GM19372 (cell line): ENCODE data around the gene KCNQ2.

Experiments used
- ATAC-seq: cut with Tn5 transposase; IDR thresholded peaks from one replicate; pipeline ENCODE4 v1.9.1; 2021; ENCODE audit warnings: mild to moderate bottlenecking, low read depth, moderate library complexity; ENCODE audit not compliant: unreplicated experiment

Gene KCNQ2

DNA sequence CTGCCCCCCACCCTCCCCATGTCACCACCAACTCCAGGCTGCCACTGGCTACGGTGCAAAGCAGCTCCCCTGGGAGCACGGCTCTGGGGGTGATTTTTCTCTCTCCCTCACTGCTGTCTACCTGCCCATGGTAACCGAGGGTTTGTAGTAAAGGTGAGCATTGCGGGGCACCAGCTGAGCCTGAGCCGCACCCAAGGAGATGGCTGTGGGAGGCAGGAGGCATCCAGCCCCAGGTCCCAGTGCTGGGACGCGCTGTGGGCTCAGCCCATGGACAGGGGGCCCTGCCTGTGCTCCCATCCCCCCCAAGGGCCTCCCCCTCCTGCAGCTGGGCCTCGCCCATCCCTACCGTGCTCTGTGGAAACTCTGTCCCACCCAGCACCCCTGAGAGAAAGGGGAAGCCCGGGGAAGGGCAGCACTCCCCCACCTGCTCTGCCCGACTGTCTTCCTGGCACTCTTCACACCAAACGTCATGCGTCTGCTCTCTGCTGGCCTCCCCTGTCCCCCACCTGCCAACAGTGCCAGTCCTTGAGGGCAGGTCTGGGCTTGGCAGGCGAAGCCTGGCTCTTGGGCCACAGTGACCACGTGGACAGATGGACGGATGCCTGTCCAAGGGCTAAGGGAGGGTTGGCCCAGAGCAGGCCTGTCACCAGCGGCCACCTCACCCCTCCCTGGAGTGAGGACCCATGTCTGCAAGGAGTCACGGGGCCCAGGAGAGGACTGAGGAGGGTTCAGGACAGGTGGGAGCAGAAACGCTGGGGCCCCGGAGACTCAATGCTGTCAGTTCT lies 107.5 kb downstream of the KCNQ2 start:
- ATAC-seq, result no peak

DNA sequence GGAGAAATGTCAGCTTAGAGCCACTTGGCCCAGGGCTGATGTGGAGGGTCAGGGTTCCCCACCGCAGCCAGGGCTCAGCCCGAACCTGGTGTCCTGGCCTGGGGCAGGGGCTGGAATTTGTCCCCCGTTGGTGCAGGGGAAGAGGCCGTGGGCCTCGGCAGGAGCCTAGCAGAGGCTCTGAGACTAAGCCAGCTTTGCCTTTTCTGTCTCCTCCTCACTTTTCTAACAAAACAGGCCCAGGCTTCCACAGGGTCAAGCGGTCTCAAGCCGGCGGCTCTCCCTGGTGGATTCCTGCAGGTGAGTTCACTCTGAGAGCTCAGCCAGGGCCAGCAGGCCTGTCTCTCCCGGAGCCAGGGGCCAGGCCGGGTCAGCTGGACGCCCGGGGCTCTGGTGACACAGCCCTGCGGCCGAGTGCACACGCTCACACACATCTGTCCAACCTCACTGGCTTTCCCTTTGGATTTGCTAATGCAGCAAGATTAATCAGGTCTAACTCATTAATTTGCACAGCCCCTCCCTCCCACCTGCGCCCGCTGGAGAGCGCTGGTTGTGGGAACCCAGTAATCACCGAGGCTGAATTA lies 108.4 kb downstream of the KCNQ2 start:
- no peak for ATAC-seq

- no peak for ATAC-seq
Observed at GRCh38 chr20:63363013-63363957, 109.2 kb downstream of the KCNQ2 start.

- no peak for ATAC-seq
Observed at GRCh38 chr20:63362436-63363009, 109.9 kb downstream of the KCNQ2 start.

- no peak for ATAC-seq
Observed at GRCh38 chr20:63361519-63362435, 110.7 kb downstream of the KCNQ2 start.

DNA sequence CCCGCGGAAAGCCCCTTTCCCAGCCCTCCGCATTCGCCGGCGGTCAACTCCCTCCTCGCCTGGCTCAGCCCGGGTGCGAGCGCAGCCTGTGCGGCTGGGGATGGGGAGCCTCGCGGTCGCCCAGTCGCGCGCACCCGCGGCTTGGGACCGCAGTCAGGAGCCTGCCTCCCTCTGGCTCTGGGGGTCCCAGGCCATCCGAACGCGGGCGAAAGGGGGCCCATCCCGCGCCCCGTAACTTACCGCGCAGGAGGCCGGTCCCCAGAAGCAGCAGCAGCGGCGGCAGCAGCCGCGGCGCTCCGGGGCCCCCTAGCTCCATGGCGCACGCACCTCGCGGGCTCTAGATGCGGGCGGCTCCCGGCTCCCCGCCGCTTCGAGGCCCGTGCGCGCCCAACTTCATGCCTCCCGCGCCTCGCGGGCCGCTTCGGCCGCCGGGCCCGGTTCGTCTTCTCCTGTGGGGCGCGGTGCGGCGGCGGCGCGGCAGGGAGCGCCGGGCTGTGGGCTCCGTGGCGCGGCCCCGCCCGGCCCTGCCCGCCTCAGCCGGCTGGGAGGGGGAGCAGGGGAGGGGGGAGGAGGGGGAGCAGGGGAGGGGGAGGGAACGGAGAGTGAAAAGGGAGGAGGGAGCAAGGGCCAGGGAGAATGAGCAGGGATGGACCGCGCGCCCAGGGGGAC lies 111.5 kb downstream of the KCNQ2 start, which contains the start of gene CHRNA4:
Gene CHRNA4 (minus strand): TSS at position 500 of the 669 bp plus-strand sequence. CDS start 184 bp downstream, at position 316.
- ATAC-seq, result no peak

DNA sequence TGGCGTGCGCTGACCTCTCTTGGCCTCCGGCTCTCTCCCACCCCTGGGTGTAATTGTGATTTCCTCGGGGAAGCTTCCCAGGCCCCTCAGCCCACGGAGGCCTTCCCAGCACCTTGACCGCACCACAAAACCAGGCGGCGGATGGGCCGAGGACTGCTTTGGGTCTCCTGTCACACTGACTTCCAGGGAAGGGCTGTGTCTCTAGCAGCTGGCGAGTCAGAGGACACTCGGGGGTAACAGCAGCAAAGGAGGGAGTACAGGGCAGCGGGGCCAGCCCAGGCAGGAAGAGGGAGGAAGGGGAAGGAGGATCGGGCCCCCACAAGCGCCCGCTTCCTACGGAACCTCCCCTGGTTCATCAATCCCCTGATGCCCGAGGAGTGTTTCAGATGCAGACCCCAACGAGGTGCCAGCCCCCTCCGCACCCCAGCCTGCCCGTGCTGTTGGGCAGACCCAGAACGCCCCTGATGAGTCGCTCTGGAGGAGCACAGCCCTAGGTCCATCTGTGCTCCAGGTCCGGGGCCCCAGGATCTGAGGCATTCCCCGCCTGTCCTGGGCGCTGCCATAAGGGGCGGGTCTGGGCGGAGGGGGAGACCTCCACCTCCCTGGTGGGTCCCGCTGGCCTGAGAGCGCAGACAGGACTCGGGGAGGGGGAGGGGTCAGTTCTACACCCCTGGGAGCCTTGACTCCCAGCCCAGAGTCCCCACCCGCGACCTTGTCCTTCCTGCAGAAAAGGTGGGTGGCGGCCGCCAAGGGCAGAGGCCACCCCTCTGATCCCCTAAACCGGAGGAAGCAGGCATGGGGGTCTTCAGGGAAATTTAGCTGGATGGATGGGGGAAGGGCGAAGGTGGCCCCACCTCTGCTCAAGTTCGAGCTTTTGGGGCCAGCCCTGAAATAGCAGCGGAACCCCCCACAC lies 112.3 kb downstream of the KCNQ2 start:
- no peak for ATAC-seq

DNA sequence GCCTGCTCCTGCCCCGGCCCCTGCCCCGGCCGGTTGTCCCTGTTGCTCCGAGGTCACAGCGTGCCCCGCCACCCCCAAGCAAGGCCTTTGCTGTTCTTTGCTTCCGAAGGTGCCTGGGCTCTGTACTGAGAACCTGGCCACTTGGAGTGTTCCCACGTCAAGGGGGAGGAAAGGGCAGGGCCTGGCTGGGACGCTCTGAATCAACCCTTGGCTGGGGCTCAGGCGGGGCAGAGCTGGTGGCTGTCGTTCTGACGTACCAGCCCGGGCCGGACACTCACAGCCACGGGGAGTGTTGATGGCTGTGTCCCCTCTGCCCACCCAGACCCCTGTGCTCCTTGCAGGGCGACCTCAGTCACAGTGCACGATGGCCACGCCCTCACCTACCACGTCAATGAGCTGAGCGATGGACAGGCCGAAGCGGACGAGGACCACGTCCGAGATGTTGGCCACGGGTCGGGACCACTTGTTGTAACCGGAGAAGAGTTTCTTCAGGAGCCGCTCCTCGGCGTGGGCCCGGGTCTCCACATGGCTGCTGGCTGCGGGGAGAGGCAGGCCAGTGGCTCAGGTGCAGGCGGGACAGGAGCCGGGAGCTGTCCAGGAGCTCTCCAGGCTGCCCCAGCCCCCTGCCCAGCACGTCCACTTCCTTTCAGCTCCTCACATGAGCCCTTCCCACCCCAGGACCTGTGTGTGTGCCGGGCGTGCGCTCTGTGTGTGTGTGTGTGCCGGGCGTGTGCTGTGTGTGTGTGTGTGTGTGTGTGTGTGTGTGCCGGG lies 113.1 kb downstream of the KCNQ2 start:
- no peak for ATAC-seq

DNA sequence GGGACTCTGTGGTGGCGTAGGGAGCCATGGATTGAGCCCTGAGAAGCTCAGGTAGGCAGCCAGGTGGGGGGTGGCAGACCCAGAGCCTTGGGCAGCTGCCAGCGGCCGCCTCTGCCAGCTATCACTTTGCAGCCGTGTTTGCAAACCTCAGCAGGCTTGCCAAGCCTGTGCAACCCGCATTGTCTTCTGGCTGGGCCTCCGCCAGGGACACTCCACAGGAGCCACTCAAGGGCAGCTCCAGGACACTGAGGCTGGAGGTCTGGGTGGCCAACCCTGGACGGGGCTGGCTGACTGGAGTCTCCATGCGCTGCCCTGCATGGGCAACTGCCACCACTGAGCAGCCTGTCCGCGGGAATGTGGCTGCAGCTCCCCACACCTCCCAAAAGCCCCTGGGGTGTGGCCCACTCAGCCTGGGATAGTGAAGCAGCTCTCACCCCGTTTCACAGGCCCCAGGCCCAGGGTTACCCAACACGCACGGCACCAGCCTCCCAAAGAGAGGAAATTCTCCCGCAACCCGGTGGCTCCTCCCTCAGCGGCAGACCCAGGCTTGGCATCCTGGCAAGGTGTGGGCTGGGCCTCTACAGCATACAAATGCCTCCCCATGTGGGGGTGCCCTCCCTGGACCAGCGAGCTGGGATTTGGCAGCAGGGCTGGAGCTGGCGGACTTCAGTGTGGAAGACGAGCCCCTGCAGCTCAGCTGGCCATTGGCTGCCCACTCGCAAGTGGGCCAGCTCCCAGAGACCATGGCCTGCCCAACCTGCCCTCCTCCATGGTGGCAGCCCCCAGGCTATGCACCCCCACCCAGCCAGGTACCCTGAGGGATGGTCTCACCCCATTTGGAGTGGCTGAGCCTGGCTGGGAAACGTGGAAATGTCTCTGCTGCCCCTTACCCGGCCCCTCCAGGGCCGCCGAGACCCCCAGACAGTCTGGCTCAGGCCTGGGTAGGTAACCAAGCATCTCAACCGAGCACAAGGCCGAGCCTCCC lies 114.2 kb downstream of the KCNQ2 start:
- ATAC-seq, result no peak

- ATAC-seq, result no peak
Observed at GRCh38 chr20:63356931-63357879, 115.2 kb downstream of the KCNQ2 start.

- ATAC-seq, result no peak
Observed at GRCh38 chr20:63356511-63356910, 115.9 kb downstream of the KCNQ2 start.

DNA sequence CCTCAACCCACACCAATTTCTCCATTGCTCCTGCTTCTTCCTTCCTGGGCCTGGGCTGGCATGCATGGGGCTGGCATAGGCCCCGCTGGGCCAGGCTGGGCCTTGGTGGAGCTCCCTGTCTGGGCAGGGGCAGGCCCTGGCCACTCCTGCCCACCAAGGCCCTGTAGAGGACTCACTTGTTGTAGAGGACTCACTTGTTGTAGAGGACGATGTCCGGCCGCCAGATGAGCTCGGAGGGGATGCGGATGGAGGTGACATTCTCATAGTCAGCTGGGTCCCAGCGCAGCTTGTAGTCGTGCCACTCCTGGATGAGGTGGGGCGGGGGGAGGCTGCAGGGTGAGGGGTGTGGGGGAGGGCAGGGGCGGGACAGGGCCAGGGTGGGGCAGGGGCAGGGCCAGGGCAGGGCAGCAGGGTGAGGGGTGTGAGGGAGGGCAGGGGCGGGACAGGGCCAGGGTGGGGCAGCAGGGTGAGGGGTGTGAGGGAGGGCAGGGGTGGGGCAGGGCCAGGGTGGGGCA lies 116.6 kb downstream of the KCNQ2 start:
- no peak for ATAC-seq

DNA sequence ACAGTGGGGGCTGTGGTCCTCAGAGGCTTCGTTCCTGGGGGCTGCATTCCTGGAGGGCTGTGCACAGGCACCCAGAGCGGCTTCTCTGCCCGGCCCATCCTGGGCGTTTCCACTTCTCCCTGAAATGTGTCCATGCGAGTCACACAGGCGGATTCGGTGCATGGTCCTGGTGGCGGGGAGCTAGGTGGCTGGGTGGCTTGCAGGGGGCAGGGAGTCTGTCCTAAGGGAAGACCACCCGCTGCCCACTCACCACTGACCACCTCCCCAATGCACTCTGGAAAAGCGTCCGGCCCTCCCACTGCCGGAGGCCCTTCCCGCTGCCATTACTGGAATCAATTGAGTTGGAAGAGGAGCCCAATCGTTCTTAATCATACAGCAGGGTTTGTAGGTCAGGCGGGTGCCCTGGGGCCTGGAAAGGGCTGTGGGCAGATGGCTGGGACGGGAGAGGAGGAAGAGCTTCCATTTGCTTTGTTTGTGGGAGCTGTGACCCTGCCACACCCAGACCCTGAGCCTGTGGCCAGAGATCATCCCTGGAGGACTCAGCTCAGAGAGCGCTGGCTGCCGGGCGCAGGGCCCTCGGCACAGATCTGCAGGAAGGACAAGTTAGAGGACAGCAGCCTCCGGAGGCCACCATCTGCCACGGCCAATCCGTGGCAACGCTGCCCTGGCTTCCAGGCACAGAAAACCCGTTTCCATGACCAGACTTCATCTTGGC lies 117.7 kb downstream of the KCNQ2 start:
- no peak for ATAC-seq

DNA sequence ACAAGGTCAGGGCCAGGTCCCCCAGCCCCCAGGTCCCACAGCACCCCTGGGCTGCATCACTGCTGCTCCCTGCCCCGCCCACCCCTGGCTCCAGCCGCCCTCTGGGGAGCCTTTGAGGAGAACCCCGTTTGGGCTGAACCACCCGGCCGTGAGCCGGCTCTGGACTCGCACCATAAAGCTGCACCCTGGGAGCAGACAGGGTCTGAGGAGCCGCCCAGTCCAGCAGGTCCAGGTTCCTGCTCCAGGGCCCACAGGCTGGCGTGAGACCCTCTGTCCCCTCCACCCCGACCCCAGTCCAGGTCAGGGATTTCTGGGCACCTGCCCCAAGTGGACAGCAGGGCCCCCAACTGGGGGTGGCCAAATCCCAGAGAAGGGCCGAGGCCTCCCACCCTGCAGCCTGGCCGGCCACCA lies 119.6 kb downstream of the KCNQ2 start:
- ATAC-seq, result no peak
